Central memory CD4-positive, alpha-beta T cell (primary cell): Measurements from ENCODE around the gene SP140.
"Not testable (repeated sequence)": the region's sequence is repeated elsewhere in the genome, so short reads cannot be mapped to it uniquely, and the experiment has no call there.

Experiments used
- DNase-seq: peaks from one replicate; pipeline ENCODE4 v3.0.0; 2022

Gene SP140

DNA sequence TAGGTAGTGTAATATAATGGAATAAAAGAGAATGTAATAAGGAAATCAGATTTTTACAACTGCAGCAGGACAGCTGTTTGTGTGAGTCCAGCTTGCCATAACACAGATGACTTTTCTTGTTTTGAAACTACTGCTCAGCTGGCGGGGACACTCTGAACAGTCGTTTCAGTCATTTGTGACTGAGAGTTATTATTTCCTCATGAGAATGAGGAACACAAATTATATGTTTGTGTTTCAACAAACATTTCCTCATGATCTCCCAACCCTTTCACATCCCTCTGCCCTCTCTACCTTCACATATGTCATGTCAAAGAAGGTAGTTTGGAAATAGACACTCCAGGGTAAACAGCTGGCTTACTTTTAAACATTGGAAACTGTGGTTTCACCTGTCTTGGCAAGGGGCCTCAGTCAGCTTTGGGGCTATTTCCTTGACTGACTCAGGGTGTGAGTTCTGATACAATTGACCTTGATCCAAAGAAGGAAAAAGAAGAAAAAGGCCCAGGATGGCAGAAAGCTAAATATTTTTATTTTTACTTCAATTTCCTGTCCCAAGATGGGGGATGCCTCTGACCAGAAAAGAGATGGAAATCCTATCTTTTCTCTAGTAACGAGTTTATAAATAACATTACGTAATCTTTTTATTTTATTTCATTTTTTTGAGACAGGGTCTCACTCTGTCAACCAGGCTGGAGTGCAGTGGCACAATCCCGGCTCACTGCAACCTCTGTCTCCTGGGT lies 102.0 kb downstream of the SP140 start:
- DNase-seq, result no peak

- no peak for DNase-seq
These were observed 102.6 kb downstream of the SP140 start for GRCh38 chr2:230328155-230328458.

DNA sequence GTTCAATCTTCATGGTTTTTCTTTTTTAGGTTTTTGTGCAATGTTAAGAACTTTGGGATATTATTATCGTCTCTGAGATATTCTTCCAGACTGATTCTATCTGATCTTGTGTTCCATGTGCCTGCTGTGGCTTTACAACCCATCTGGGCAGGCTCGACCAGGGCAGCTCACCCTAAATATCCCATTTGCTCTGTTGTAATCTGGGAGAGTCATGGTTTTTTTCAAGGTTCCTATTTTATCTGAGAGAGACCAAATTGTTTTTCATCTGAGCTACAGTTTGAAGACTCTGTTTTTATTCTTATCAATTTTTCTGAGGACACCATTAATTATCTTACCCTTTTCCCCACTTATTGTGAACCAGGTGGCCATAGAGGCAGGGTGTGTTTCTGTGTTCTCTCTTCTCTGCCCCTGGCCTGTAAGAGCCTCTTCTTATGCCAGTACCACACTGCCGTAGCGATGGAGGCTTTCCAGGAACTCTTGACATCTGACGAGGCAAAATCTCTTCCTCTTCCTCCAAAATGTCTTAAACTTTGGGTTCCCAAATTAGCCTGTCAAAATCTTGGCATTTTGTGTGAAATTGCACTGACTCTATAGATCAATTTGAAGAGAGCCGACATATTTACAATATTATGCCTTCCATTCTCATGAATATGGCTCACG lies 104.5 kb downstream of the SP140 start:
- no peak for DNase-seq

DNA sequence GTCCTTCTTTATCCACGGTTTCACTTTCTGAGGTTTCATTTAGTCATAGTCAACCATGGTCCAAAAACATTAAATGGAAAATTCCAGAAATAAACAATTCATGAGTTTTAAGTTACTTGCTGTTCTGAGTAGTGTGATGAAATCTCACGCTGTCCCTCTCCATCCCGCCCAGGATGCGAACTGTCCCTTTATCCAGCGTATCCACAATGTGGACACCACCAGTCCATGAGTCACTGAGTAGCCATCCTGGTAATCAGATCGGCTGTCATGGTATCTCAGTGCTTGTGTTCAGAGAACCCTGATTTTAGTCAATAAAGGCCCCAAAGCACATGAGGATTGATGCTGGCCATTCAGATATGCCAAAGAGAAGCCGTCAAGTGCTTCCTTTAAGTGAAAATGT lies 105.2 kb downstream of the SP140 start:
- no peak for DNase-seq

- no peak for DNase-seq
These were observed 109.9 kb downstream of the SP140 start for GRCh38 chr2:230335461-230335863.

- DNase-seq, result no peak
These were observed 110.4 kb downstream of the SP140 start for GRCh38 chr2:230335864-230336506.

- DNase-seq, result not testable (repeated sequence)
These were observed 116.5 kb downstream of the SP140 start for GRCh38 chr2:230341936-230342528.

- DNase-seq, result not testable (repeated sequence)
These were observed 117.6 kb downstream of the SP140 start for GRCh38 chr2:230343041-230343624.

DNA sequence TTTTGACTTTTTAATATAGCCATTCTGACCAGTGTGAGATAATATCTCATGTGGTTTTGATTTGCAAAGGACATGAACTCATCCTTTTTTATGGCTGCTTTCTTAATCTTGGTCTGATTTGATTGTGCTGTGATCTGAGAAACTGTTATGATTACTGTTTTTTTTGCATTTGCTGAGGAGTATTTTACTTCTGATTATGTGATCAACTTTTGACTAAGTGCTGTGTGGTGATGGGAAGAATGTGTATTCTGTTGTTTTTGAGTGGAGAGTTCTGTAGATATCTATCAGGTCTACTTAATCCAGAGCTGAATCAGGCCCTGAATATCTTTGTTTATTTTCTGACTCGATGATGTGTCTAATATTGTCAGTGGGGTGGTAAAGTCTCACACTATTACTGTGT lies 118.2 kb downstream of the SP140 start:
- DNase-seq, result no peak

DNA sequence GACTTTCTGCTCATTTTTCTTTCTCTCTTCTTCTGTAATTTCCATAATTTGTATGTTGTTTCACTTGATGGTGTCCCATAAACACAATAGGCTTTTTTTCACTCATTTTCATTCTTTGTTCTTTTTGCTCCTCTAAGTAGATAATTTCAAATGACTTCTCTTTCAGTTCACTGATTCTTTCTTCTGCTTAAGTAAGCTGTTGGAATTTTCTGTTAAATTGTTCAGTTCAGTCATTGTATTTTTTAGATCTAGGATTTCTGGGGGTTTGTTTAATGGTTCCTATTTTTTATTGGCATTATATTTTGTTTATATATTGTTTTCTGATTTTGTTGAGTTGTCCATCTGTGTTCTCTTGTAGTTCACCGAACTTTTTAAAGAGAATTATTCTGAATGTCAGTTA lies 120.9 kb downstream of the SP140 start:
- DNase-seq, result no peak

- no peak for DNase-seq
These were observed 121.5 kb downstream of the SP140 start for GRCh38 chr2:230346921-230347533.

GRCh38 chr2:230347659-230348305 lies 122.2 kb downstream of the SP140 start:
- no peak for DNase-seq

- no peak for DNase-seq
These were observed 123.3 kb downstream of the SP140 start for GRCh38 chr2:230348787-230349186.

GRCh38 chr2:230356084-230356483 lies 130.5 kb downstream of the SP140 start:
- DNase-seq, result no peak

- no peak for DNase-seq
These were observed 132.8 kb downstream of the SP140 start for GRCh38 chr2:230358305-230358704.

DNA sequence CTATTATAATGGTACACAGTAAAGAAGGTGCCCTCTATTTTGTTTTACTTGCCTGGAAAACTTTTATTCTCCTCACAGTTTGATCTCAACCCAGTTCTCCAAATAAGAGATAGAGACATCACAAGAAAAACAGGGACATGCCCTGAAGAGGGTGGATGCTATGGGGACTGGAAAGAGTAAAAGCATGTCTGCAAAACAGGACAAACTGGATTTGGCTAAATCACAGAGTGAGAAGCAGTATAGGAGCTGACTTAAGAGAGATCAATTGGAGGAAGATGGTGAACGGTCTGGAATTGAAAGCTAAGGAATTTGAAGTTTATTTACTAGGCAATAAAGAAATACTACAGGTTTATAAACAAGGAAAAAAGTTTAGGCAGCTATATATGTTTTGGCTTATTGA lies 134.5 kb downstream of the SP140 start:
- DNase-seq, result no peak

DNA sequence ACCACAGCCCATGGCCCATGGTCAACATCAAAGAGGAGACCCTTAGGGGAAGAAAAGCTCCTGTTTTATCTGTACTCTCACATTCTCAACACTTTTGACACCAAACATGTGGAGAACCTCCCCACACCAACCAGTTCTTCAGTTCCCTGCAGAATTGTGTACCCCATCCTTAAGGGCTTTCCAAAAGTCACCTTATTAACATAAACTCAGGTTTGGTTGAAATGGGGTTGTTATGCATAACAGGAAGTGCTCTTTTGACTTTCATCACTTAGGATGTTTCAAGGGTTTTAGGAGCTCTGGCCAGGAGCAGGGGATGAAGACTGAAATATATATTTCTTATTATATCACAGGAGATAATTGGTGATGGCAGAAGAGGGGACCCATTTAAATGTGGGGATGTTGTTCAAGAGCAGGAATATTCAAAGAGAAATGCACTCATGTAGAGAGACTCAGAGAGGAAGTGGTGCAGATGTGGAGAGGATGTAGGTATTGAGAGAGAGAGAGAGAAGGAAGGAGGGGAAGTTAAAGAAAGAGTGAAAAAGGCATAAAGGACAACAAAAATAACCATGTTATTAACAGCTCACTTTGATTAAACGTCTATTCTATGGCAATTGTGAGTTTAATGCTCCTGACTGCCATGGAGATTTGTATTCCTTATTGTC lies 136.6 kb downstream of the SP140 start:
- DNase-seq, result no peak
